ENCODE data around the gene MAP2K6. TPM values are rescaled to one million over a fixed set of nuclear protein-coding genes. Genes with fewer than 3 reads are reported as not detected.

Gene MAP2K6
- total RNA-seq, 1 donor from 2014 or later: 2.0 TPM

GRCh38 chr17:69455040-69455439, 40.5 kb downstream of the MAP2K6 start:
- intact Hi-C loops (cut with micrococcal nuclease): no loop called here
- Histone ChIP-seq H3K9me3 (replicated peaks) (no peaks in the 10 kb centered on the region), H3K36me3 (no peaks in the 10 kb centered on the region), H3K4me3 (no peak overlapping the region), H3K27me3 (ENCODE audit: low read depth) (no peaks in the 10 kb centered on the region), H3K4me1 (no peaks in the 10 kb centered on the region), H3K27ac (replicated peaks) (no peak overlapping the region)
- DNase-seq: no peak
- TF ChIP-seq CTCF (IDR thresholded peaks at IDR 0.05; ENCODE audit: borderline replicate concordance): no peak

- Histone ChIP-seq H3K36me3 (no peaks in the 10 kb centered on the region), H3K4me1 (peaks cover 11% of the 10 kb centered on the region), H3K4me3 (no peak overlapping the region), H3K27ac (replicated peaks) (no peak overlapping the region), H3K27me3 (ENCODE audit: low read depth) (no peaks in the 10 kb centered on the region), H3K9me3 (replicated peaks) (no peaks in the 10 kb centered on the region)
- intact Hi-C loops (cut with micrococcal nuclease): no loop called here
- TF ChIP-seq CTCF (IDR thresholded peaks at IDR 0.05; ENCODE audit: borderline replicate concordance): no peak
- DNase-seq: no peak
These were observed 43.1 kb downstream of the MAP2K6 start for GRCh38 chr17:69457603-69458002.

GRCh38 chr17:69460963-69461922, 46.7 kb downstream of the MAP2K6 start:
- H3K27me3 ChIP-seq (ENCODE audit: low read depth): no peaks in the 10 kb centered on the region
- H3K27ac ChIP-seq (replicated peaks): no peak overlapping the region
- no peak for TF ChIP-seq CTCF (IDR thresholded peaks at IDR 0.05; ENCODE audit: borderline replicate concordance)
- intact Hi-C loops (cut with micrococcal nuclease): no loop called here
- no peak for DNase-seq
- peaks cover 11% of the 10 kb centered on the region for H3K4me1 ChIP-seq
- H3K9me3 ChIP-seq (replicated peaks): no peaks in the 10 kb centered on the region
- peak overlapping the region; percentile 19 for H3K4me3 ChIP-seq
- H3K36me3 ChIP-seq: no peaks in the 10 kb centered on the region

- Histone ChIP-seq H3K9me3 (replicated peaks) (no peaks in the 10 kb centered on the region), H3K27ac (replicated peaks) (no peak overlapping the region), H3K36me3 (no peaks in the 10 kb centered on the region), H3K4me1 (peaks cover 14% of the 10 kb centered on the region), H3K4me3 (peak overlapping the region; percentile 19), H3K27me3 (ENCODE audit: low read depth) (no peaks in the 10 kb centered on the region)
- no peak for DNase-seq
- intact Hi-C loops (cut with micrococcal nuclease): no loop called here
- no peak for TF ChIP-seq CTCF (IDR thresholded peaks at IDR 0.05; ENCODE audit: borderline replicate concordance)
These were observed 47.5 kb downstream of the MAP2K6 start for GRCh38 chr17:69461951-69462369.

GRCh38 chr17:69462882-69463281, 48.4 kb downstream of the MAP2K6 start:
- DNase-seq: no peak
- Histone ChIP-seq H3K4me1 (peaks cover 20% of the 10 kb centered on the region), H3K9me3 (replicated peaks) (no peaks in the 10 kb centered on the region), H3K27me3 (ENCODE audit: low read depth) (no peaks in the 10 kb centered on the region), H3K4me3 (no peak overlapping the region), H3K36me3 (no peaks in the 10 kb centered on the region), H3K27ac (replicated peaks) (no peak overlapping the region)
- intact Hi-C loops (cut with micrococcal nuclease): no loop called here
- no peak for TF ChIP-seq CTCF (IDR thresholded peaks at IDR 0.05; ENCODE audit: borderline replicate concordance)
